Measurements from ENCODE around the gene NSG1. TPM values are rescaled to one million over a fixed set of nuclear protein-coding genes. Genes with fewer than 3 reads are reported as not detected.

The NSG1 gene
- total and polyA plus RNA-seq, 2 donors (not counting 3 experiments of a cell fraction or from before 2014, with no cell fraction given): 2.0 to 2.9 TPM

GRCh38 chr4:4443821-4444220 is 56.9 kb downstream of the NSG1 start:
- peaks cover 2% of the 10 kb centered on the region for H4K20me1 ChIP-seq (replicated peaks; ENCODE audit: control insufficient read depth, extremely low read depth, insufficient read depth, low read length)
- intact Hi-C loops (cut with micrococcal nuclease) (no loop called here), dilution Hi-C loops (cut with MboI; ENCODE audit: extremely low pct_ligation_motif_present, low sequenced_read_pairs) (no loop called here)
- ChIA-PET POLR2A (no interaction called here), CTCF (interaction anchor here (1.0 kb wide), 1 partner anchor 12 kb away, joined by 4 read pairs; no protein-coding TSS in a partner anchor)
- FAIRE-seq (no peak), DNase-seq (ENCODE audit: low read depth, low spot score) (peak; percentile 4)
- no peak overlapping the region for H3K27ac ChIP-seq (ENCODE audit: insufficient read depth, low read depth, low read length)
- BruUV-seq (replicated peaks): no TSS peak
- no peaks in the 10 kb centered on the region for H3K9me3 ChIP-seq (replicated peaks; ENCODE audit: control insufficient read depth, insufficient read depth, low read length)
- no peak overlapping the region for H3K9ac ChIP-seq (replicated peaks; ENCODE audit: extremely low read depth, insufficient read depth, low read length)
- H2AFZ ChIP-seq (ENCODE audit: low read depth, low read length): no peak overlapping the region
- H3K27me3 ChIP-seq (ENCODE audit: control insufficient read depth in 2 of 2, insufficient read depth in 2 of 2, low read length in 2 of 2): no peaks in the 10 kb centered on the region
- no peaks in the 10 kb centered on the region for H3K9me1 ChIP-seq (replicated peaks; ENCODE audit: control insufficient read depth, extremely low read depth, insufficient read depth, low read length)
- peaks cover 0 to 2% of the 10 kb centered on the region in 2 experiments for H3K36me3 ChIP-seq (ENCODE audit: control insufficient read depth in 2 of 2, extremely low read depth in 1 of 2, insufficient read depth in 2 of 2, low read length in 2 of 2)
- H3K79me2 ChIP-seq (ENCODE audit: control insufficient read depth, insufficient read depth, low read length): no peaks in the 10 kb centered on the region
- H3K4me2 ChIP-seq (ENCODE audit: insufficient read depth, low read length): no peak overlapping the region
- peaks cover 3% of the 10 kb centered on the region for H3K4me1 ChIP-seq (ENCODE audit: control insufficient read depth, extremely low read depth, insufficient read depth, low read length)
- no peak for TF ChIP-seq EZH2 (IDR thresholded peaks at IDR 0.05; ENCODE audit: borderline replicate concordance, low read depth, low read length, severe bottlenecking)
- no peak for TF ChIP-seq JUN (IDR thresholded peaks at IDR 0.05; ENCODE audit: borderline replicate concordance, insufficient read depth, insufficient read length, low read depth)
- TF ChIP-seq MAX (IDR thresholded peaks at IDR 0.05; ENCODE audit: insufficient read depth, insufficient read length): no peak
- TF ChIP-seq FOS (IDR thresholded peaks at IDR 0.05; ENCODE audit: borderline replicate concordance, insufficient read depth, low read length): no peak
- no peak for TF ChIP-seq POLR2AphosphoS5 (IDR thresholded peaks at IDR 0.05; ENCODE audit: insufficient read depth, low read depth, low read length)
- TF ChIP-seq POLR2A (IDR thresholded peaks at IDR 0.05; ENCODE audit: low read depth, low read length): no peak
- no peak for TF ChIP-seq MYC (IDR thresholded peaks at IDR 0.05; ENCODE audit: low read depth, low read length)
- no peak for TF ChIP-seq GATA2 (IDR thresholded peaks at IDR 0.05; ENCODE audit: insufficient read depth, insufficient read length, low read depth, low read length)
- TF ChIP-seq, protein P1, sequence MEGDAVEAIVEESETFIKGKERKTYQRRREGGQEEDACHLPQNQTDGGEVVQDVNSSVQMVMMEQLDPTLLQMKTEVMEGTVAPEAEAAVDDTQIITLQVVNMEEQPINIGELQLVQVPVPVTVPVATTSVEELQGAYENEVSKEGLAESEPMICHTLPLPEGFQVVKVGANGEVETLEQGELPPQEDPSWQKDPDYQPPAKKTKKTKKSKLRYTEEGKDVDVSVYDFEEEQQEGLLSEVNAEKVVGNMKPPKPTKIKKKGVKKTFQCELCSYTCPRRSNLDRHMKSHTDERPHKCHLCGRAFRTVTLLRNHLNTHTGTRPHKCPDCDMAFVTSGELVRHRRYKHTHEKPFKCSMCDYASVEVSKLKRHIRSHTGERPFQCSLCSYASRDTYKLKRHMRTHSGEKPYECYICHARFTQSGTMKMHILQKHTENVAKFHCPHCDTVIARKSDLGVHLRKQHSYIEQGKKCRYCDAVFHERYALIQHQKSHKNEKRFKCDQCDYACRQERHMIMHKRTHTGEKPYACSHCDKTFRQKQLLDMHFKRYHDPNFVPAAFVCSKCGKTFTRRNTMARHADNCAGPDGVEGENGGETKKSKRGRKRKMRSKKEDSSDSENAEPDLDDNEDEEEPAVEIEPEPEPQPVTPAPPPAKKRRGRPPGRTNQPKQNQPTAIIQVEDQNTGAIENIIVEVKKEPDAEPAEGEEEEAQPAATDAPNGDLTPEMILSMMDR (IDR thresholded peaks at IDR 0.05; ENCODE audit: extremely low read depth in 1 of 2, insufficient read depth in 1 of 2, low read depth in 1 of 2, low read length in 2 of 2): no peak
- H3K4me3 ChIP-seq (replicated peaks in 1 of 3; ENCODE audit: insufficient read depth in 1 of 3, low read depth in 1 of 3, low read length in 3 of 3): no peak overlapping the region

Measured in endothelial cell of umbilical vein (primary cell).